Measurements from ENCODE around the gene ELOVL3.
"Not testable (repeated sequence)": the region's sequence is repeated elsewhere in the genome, so short reads cannot be mapped to it uniquely, and the experiment has no call there.

The ELOVL3 gene

GRCh38 chr10:102243309-102243708 is 17.2 kb downstream of the ELOVL3 start:
- Mint-ChIP-seq H3K27ac (peak overlapping the region; percentile 10 to 38 (median 24)), H3K9me3 (no peaks in the 10 kb centered on the region), H3K27me3 (ENCODE audit: low read depth) (peaks cover 34% of the 10 kb centered on the region), H3K4me3 (peak overlapping the region; percentile 61 to 78 (median 70)), H3K4me1 (peaks cover 53% of the 10 kb centered on the region), H3K36me3 (ENCODE audit: low read depth) (peaks cover 4% of the 10 kb centered on the region)
- TF ChIP-seq CTCF (IDR thresholded peaks at IDR 0.05; ENCODE audit: unreplicated experiment in 3 of 3), result no peak

GRCh38 chr10:102245082-102245931 is 19.2 kb downstream of the ELOVL3 start, which contains the start of gene GBF1:
GBF1 (plus strand) TSS chr10:102245532; CDS start chr10:102258939, 13,407 bp downstream.
- no peaks in the 10 kb centered on the region for H3K9me3 Mint-ChIP-seq
- peaks cover 14% of the 10 kb centered on the region for H3K27me3 Mint-ChIP-seq (ENCODE audit: low read depth)
- H3K4me3 Mint-ChIP-seq, result peak within 1 kb of the TSS; percentile 97 to 99 (median 97)
- H3K36me3 Mint-ChIP-seq (ENCODE audit: low read depth), result peaks cover 7% of the 10 kb centered on the region
- H3K27ac Mint-ChIP-seq, result peak within 1 kb of the TSS; percentile 25 to 92 (median 61)
- peaks cover 38% of the 10 kb centered on the region for H3K4me1 Mint-ChIP-seq
- no peak for TF ChIP-seq CTCF (IDR thresholded peaks at IDR 0.05; ENCODE audit: unreplicated experiment in 3 of 3)

GRCh38 chr10:102245932-102246251 is 19.8 kb downstream of the ELOVL3 start:
- H3K4me1 Mint-ChIP-seq, result peaks cover 37% of the 10 kb centered on the region
- TF ChIP-seq CTCF (IDR thresholded peaks at IDR 0.05; ENCODE audit: unreplicated experiment in 3 of 3), result no peak
- peaks cover 8% of the 10 kb centered on the region for H3K27me3 Mint-ChIP-seq (ENCODE audit: low read depth)

GRCh38 chr10:102246261-102246660 is 20.2 kb downstream of the ELOVL3 start:
- H3K4me3 Mint-ChIP-seq, result peak overlapping the region; percentile 97 to 99 (median 97)
- no peaks in the 10 kb centered on the region for H3K9me3 Mint-ChIP-seq
- H3K36me3 Mint-ChIP-seq (ENCODE audit: low read depth), result peaks cover 11% of the 10 kb centered on the region
- TF ChIP-seq CTCF (IDR thresholded peaks at IDR 0.05; ENCODE audit: unreplicated experiment in 3 of 3), result no peak
- peak overlapping the region; percentile 25 to 92 (median 61) for H3K27ac Mint-ChIP-seq
- peaks cover 4% of the 10 kb centered on the region for H3K27me3 Mint-ChIP-seq (ENCODE audit: low read depth)
- peaks cover 37% of the 10 kb centered on the region for H3K4me1 Mint-ChIP-seq

More at GRCh38 chr10:102245932-102246251, 19.8 kb downstream of the ELOVL3 start:
- H3K4me3 Mint-ChIP-seq, result peak overlapping the region; percentile 97 to 99 (median 97)
- no peaks in the 10 kb centered on the region for H3K9me3 Mint-ChIP-seq
- H3K36me3 Mint-ChIP-seq (ENCODE audit: low read depth), result peaks cover 8% of the 10 kb centered on the region
- peak overlapping the region; percentile 25 to 92 (median 61) for H3K27ac Mint-ChIP-seq

- peaks cover 11% of the 10 kb centered on the region for H3K36me3 Mint-ChIP-seq (ENCODE audit: low read depth)
- no peaks in the 10 kb centered on the region for H3K27me3 Mint-ChIP-seq (ENCODE audit: low read depth)
- H3K4me3 Mint-ChIP-seq, result peak overlapping the region; percentile 97 to 99 (median 97)
- no peaks in the 10 kb centered on the region for H3K9me3 Mint-ChIP-seq
- peak overlapping the region in 1 of 3 experiments; percentile 18 for H3K27ac Mint-ChIP-seq
- TF ChIP-seq CTCF (IDR thresholded peaks at IDR 0.05; ENCODE audit: unreplicated experiment in 3 of 3), result no peak
- H3K4me1 Mint-ChIP-seq, result peaks cover 37% of the 10 kb centered on the region
Observed at GRCh38 chr10:102247734-102248133, 21.6 kb downstream of the ELOVL3 start.

GRCh38 chr10:102252508-102252907 is 26.4 kb downstream of the ELOVL3 start:
- not testable (repeated sequence) for H3K27me3 Mint-ChIP-seq (ENCODE audit: low read depth); H3K4me3 Mint-ChIP-seq; H3K9me3 Mint-ChIP-seq; H3K4me1 Mint-ChIP-seq; H3K27ac Mint-ChIP-seq
- H3K36me3 Mint-ChIP-seq (ENCODE audit: low read depth), result peaks cover 21% of the 10 kb centered on the region

All from nephron (organoid).